Activated CD4-positive, alpha-beta T cell treated with anti-CD3 and anti-CD28 coated beads, Interleukin-2, amount 50 U/mL, for 16 hours (primary cell): ENCODE results near the gene EFHD2.
"Not testable (repeated sequence)": the region's sequence is repeated elsewhere in the genome, so short reads cannot be mapped to it uniquely, and the experiment has no call there.

Experiments
- DNase-seq: peaks from one replicate; pipeline ENCODE4 v3.0.0-alpha.2; 2020

The EFHD2 gene, protein sequence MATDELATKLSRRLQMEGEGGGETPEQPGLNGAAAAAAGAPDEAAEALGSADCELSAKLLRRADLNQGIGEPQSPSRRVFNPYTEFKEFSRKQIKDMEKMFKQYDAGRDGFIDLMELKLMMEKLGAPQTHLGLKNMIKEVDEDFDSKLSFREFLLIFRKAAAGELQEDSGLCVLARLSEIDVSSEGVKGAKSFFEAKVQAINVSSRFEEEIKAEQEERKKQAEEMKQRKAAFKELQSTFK

DNA sequence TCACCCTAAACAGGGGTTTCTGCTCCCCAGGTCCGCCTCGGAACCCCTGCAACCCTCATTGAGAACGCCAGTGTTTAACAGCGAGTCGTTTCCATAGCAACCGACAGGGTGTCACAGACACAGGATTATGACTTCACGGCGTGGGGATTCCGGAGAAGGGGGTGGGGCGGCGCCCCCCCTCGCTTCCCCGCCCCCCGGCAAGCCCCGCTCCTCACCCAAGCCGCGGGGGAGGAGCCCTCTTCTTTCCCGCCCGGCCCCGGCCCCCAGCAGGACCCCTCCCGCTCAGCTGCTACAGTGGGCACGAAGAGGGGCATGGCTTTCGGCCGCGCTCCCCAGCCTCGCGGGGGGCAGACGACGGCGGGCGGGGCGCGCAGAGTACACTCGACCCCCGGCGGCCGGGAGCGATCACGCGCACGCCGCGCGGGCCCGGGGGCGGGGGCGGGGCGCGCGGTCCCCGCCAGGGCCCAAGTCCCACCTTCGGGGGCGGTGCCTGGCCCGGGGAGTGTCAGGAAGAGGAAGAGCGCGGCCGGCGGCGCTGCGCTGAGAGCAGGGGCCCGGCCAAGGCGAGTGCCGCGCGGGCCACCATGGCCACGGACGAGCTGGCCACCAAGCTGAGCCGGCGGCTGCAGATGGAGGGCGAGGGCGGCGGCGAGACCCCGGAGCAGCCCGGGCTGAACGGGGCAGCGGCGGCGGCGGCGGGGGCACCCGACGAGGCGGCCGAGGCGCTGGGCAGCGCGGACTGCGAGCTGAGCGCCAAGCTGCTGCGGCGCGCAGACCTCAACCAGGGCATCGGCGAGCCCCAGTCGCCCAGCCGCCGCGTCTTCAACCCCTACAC, at the start of gene EFHD2:
TSS of gene EFHD2 (plus strand) at position 501 of the 835 bp plus-strand sequence. CDS start at position 585, 84 bp downstream.
- peak; percentile 84 for DNase-seq

DNA sequence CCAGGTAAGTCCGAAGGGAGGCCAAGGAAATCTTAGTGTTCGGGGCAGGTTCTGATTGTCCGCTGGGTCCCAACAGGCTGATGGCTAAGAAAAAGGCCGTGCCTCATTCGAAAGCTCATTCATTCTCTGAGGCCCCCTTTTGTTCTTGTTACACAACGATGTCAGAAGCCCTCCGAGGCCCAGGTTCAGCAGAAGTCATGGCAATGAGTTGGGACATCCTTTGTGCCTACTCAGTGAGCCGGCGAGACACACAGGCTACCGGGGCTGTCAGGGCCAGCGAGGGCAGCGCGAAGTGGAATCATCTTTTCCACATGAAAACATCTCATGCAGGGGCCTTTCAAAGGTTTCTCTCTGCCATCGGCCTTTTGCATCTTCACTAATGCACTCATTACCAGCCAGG, 49.0 kb upstream of the EFHD2 start:
- no peak for DNase-seq

GRCh38 chr1:15362096-15362736, 47.5 kb upstream of the EFHD2 start:
- DNase-seq = no peak

- no peak for DNase-seq
These were observed 47.0 kb upstream of the EFHD2 start for GRCh38 chr1:15362737-15363128.

- no peak for DNase-seq
These were observed 44.9 kb upstream of the EFHD2 start for GRCh38 chr1:15364740-15365139.

GRCh38 chr1:15368888-15369287, 40.8 kb upstream of the EFHD2 start:
- DNase-seq = no peak

DNA sequence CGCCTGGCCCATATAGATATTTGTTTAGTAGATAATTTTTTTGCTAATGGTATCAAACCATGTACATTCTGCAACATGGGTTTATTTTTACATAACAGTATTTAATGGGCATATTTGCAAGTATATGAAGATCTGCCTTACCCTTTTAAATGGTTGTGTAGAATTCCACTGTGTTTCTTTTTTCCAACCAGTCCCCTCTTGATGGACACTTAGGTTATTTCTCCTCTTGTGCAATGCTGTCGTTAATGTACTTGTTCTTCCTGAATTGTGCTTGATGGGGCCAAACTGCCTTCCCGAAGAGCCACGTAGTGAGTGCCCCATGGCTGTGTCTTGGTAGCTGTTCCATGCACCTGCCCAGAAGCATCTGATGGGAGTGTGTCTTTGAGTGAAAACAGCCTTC, 39.4 kb upstream of the EFHD2 start:
- no peak for DNase-seq

- DNase-seq = no peak
These were observed 38.7 kb upstream of the EFHD2 start for GRCh38 chr1:15370781-15371520.

GRCh38 chr1:15371610-15372545, 37.8 kb upstream of the EFHD2 start:
- DNase-seq = no peak

DNA sequence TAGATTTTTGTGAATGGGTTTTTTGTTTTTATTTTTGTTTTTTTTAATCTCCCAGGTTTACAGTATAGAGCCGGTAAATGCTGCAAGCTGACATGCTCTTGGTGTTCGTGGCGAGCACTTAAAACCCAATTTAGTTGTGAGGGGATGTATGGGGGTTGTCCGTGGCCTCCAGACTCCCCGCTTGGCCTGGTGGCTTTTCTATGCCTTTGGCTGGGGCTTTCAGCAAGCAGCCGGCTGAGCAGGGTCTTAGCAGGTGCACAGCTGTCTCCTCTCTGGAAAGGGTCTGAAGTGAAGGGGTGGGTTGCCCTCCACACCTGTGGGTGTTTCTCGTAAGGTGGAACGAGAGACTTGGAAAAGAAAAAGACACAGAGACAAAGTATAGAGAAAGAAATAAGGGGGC, 31.0 kb upstream of the EFHD2 start:
- DNase-seq = no peak

GRCh38 chr1:15379151-15379550, 30.5 kb upstream of the EFHD2 start:
- DNase-seq = not testable (repeated sequence)

- no peak for DNase-seq
These were observed 28.8 kb upstream of the EFHD2 start for GRCh38 chr1:15380601-15381508.

DNA sequence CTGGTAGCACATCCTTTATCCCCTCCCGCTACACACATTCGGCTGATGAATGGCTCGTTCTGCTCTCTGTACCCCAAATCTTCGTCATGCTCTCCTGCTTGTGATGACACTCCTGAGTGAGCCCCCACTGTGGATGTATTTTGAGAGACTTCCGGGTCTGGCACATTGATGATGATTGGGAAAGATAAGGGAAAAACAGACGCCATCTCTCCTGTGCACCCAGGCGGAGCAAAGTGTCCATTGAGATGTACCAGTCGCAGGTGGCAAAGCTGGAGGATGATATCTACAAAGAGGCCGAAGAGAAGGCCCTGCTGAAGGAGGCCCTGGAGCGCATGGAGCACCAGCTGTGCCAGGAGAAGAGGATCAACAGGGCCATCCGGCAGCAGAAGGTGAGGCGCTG, 27.9 kb upstream of the EFHD2 start:
- no peak for DNase-seq

- no peak for DNase-seq
These were observed 26.8 kb upstream of the EFHD2 start for GRCh38 chr1:15382601-15383518.

DNA sequence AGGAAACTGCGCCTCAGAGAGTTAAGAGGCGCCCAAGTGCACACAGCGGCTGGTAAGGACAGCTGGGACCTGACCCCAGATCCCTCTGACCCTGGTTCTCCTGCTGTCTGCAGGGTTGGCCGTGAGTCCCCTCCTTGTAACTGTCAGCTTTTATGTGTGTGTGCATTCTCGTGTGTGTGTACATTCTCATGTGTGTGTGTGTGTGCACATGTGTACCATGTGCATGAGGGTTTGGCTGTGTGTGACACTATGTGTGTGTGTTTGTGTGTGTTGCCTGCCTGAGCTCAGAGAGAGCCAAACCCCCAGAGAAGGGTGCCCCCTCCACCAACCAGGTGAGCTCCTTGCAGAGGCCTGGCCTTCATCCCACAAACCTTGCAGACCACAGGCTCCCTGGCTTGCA, 25.9 kb upstream of the EFHD2 start:
- no peak for DNase-seq

DNA sequence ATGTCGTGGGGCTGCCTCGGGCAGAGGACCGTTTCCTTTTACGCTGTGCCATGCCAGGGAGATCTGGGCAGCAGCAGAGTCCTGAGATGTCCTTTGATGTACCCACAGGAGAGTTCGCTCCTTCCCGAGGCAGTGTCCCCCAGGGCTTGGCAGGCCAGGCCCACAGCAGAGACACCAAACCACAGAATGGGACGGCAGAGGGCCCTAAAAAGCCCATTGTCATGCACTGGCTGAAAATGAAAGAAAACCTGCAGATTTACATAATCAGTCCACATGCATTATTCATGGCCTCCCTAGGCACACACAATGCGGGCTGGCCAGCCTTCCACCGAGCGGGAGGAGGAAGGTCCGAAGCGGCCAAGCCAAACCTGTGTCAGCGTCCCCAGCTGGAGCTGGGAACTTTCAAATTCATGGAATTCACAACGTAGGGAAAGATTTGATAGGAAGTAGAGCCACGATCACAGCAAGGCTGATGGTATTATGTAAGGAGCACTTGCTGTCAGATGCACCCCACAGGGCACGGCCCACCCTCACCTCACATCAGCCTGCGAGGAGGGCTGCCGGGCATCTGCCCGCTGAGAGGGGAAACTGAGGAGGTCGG, 25.3 kb upstream of the EFHD2 start:
- no peak for DNase-seq

DNA sequence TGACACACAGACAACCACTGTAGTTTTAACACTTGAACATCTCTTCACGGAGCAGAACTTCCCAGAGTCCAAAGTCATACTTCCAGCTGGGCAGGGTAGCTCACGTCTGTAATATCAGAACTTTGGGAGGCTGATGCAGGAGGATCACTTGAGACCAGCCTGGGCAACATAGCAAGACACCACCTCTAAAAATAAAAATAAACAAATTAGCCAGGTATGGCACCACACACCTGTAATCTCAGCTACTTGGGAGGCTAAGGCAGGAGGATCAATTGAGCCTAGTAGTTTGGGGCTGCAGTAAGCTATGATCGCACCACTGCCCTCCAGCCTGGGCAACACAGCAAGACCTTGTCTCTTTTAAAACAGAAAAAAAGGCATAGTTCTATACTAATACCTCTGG, 24.3 kb upstream of the EFHD2 start:
- DNase-seq = no peak

DNA sequence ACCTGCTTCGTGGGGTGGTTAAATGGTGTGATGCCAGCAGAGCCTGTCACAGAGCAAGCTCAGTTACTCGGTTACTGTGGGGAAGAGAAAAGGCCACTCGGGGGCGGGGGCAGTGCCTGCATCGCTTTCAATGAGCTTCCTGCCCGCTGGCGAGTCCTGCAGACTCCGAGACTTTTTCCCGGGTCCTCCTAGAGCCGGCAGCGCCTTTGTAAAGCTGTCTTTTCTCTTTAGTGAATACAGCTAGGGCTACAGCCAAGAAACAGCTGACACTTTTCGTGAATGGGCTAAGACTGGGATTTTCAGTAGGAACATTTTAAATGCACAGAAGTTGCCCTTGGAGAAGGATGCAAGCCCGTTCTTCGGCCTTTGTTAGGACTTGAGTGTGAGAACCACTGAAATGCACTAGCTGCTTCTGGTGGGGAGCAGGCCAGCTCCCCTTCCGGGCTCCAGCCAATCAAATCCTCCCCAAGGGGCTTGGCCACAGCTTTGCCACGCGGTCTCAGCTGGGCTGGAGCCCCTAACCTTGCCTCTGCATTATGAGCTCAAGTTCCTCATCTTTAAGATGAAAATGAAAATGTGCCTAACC, 23.4 kb upstream of the EFHD2 start:
- no peak for DNase-seq
